ENCODE measurements around the gene MRC1. TPM values are rescaled to one million over a fixed set of nuclear protein-coding genes. Genes with fewer than 3 reads are reported as not detected.

Gene MRC1
- total RNA-seq, 2 donors from 2014 or later: 10.8 to 26.0 TPM

DNA sequence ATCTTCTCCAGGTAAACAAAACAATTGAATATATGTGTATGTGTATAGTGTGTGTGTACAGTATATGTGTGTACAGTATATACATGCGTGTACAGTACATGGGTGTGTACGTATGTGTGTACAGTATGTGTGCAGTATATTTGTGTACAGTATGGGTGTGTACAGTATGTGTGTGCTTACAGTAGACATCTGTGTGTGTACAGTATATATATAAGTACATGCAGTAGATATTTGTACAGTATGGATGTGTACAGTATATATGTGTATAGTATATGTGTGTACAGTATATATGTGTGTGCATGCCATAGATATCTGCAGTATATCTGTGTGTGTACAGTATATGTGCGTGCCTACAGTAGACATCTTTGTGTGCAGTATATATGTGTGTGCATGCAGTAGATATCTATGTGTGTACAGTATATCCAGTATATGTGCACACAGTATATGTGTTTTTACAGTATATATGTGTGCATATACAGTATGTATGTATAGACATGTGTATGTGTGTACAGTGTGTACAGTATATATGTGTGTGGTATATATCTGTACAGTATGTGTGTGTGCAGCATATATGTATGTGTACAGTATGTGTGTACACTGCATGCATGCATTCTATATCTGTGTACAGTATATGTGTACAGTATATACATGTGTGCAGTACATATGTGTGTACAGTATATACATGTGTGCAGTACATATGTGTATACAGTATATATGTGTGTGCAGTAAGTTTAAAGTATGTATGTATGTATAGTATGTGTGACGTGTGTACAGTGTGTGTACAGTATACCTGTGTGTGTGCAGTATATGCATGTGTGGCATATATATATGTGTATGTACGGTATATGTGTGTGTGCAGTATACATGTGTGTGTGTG is 105.3 kb downstream of the MRC1 start:
- Histone ChIP-seq H3K4me3 (no peak overlapping the region), H3K27ac (peak overlapping the region in 1 of 2 donors; percentile 54), H3K36me3 (no peaks in the 10 kb centered on the region), H3K4me1 (peaks cover 0 to 8% of the 10 kb centered on the region in 2 donors), H3K27me3 (no peaks in the 10 kb centered on the region), H3K9me3 (no peaks in the 10 kb centered on the region)
- no peak for DNase-seq (ENCODE audit: low spot score)
- no peak for TF ChIP-seq CTCF (IDR thresholded peaks at IDR 0.05)

DNA sequence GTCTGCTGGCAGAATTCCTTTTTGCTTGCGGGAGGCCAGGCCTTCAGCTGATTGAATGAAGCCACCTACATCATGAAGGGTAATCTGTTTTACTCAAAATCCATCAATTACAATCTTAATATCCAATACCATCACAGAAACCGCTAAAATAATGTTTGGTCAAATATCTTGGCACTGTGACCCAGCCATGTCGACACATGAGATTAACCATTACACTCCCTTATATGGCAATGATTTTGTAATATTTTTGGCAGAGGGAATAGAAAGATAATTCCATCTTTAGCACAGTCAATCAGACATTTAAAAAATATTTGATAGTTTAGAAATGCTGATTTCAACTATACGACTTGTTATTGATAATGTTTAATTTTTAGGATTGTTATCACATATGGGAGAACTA is 106.0 kb downstream of the MRC1 start:
- TF ChIP-seq CTCF (IDR thresholded peaks at IDR 0.05): no peak
- DNase-seq (ENCODE audit: low spot score): no peak
- peak overlapping the region in 1 of 2 donors; percentile 54 for H3K27ac ChIP-seq

DNA sequence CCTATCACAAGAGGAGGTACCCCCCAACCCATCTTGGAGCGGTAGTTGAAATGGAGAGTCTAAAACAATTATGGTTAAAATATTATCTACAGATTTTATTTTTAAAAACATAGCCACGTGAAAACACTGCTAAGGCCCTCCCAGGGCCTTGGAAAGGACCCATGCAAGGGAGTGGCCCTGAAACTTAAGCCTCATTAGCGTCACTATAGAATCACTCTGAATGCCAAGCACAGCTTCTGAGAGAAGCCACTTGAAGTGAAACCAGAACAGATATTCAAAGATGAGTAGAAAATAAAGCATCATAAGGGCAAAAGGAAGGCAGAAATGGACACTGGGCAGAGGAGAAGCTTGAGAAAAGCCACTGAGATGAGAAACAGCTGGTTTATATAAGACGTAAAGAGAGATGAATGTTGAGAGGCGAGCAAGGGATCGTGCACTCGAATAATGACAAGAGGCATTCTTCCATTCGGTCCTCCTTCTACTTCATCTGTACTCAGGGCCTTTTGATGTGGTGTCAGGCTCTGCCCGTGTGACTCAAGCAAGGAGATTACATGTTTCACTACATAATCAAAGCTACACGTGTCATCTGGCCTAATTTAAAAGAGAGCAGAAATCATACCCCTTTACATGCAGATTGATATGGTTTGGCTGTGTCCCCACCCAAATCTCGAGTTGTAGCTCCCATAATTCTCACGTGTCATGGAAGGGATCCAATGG is 109.2 kb downstream of the MRC1 start:
- H3K4me1 ChIP-seq: peaks cover 0 to 6% of the 10 kb centered on the region in 2 donors
- TF ChIP-seq CTCF (IDR thresholded peaks at IDR 0.05): no peak
- H3K27me3 ChIP-seq: no peaks in the 10 kb centered on the region
- no peak for DNase-seq (ENCODE audit: low spot score)
- H3K27ac ChIP-seq: peak overlapping the region in 1 of 2 donors; percentile 67
- no peaks in the 10 kb centered on the region for H3K36me3 ChIP-seq
- no peak overlapping the region for H3K4me3 ChIP-seq
- H3K9me3 ChIP-seq: no peaks in the 10 kb centered on the region

More for the DNA sequence above, 106.0 kb downstream of the MRC1 start:
- H3K36me3 ChIP-seq: no peaks in the 10 kb centered on the region
- no peaks in the 10 kb centered on the region for H3K9me3 ChIP-seq
- peaks cover 0 to 8% of the 10 kb centered on the region in 2 donors for H3K4me1 ChIP-seq
- H3K4me3 ChIP-seq: no peak overlapping the region
- H3K27me3 ChIP-seq: no peaks in the 10 kb centered on the region

DNA sequence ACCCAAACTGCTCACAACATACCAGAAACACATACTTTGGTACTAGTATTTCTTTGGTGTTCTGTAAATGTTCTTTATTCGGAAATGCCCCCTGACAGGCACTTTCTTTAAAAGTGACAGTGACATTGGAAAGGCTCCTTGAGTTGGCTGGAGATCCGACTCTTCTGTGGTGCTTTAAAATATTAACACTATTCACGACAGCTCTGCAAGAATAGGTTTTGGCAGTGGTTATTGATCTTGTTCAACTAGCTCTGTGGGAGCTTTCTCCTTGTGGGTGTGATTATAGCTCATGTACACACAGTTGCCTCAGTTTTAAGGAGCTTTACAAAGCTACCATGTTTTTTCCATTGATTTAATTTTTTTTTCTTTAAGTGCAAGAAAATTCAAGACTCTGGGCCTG is 112.2 kb downstream of the MRC1 start:
- Histone ChIP-seq H3K36me3 (no peaks in the 10 kb centered on the region), H3K4me3 (no peak overlapping the region), H3K27ac (peak overlapping the region in 1 of 2 donors; percentile 47)

DNA sequence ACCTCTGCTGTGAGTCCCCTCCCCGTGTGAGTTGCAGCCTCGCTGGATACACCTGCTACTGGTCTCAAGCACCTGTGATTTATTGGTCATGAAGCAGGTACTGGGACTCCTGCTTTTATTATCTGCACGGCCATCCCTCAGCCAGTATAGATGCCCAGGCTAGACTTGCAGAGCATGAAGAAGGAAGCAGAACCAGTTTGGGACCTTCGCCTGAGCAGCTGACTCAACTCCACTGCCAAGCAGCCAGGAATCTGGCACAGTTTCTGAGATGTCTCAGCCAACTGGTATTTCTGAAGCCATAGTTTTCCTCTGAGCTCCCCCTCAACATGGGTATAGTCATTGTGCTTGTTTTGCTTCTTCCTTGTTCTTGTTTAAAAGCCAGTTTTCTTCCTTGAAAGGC is 114.6 kb downstream of the MRC1 start:
- H3K27me3 ChIP-seq: no peaks in the 10 kb centered on the region
- no peak for TF ChIP-seq CTCF (IDR thresholded peaks at IDR 0.05)
- no peaks in the 10 kb centered on the region for H3K36me3 ChIP-seq
- no peaks in the 10 kb centered on the region for H3K9me3 ChIP-seq
- H3K27ac ChIP-seq: peak overlapping the region in 1 of 2 donors; percentile 30
- peaks cover 0 to 10% of the 10 kb centered on the region in 2 donors for H3K4me1 ChIP-seq
- no peak overlapping the region for H3K4me3 ChIP-seq
- DNase-seq (ENCODE audit: low spot score): no peak

More for the DNA sequence above, 112.2 kb downstream of the MRC1 start:
- Histone ChIP-seq H3K27me3 (no peaks in the 10 kb centered on the region), H3K9me3 (no peaks in the 10 kb centered on the region), H3K4me1 (peaks cover 0 to 10% of the 10 kb centered on the region in 2 donors)
- DNase-seq (ENCODE audit: low spot score): no peak
- TF ChIP-seq CTCF (IDR thresholded peaks at IDR 0.05): no peak

All from right atrium auricular region (tissue), 2 donors.